ENCODE measurements around the gene PHF19. TPM values are rescaled to one million over a fixed set of nuclear protein-coding genes. Genes with fewer than 3 reads are reported as not detected.

The PHF19 gene
- total RNA-seq, 1 donor from 2014 or later: 18.5 TPM

GRCh38 chr9:120917929-120918762, 41.2 kb upstream of the PHF19 start:
- Histone ChIP-seq H3K36me3 (ENCODE audit: control insufficient read depth, insufficient read depth, low read length) (no peaks in the 10 kb centered on the region), H3K27me3 (ENCODE audit: control insufficient read depth, insufficient read depth, low read length) (no peaks in the 10 kb centered on the region), H3K4me3 (ENCODE audit: low read depth, low read length) (no peak overlapping the region)
- TF ChIP-seq CTCF (IDR thresholded peaks at IDR 0.05; ENCODE audit: insufficient read depth, low read length, poor library complexity, severe bottlenecking): no peak
- no peak for DNase-seq (ENCODE audit: low read depth)

DNA sequence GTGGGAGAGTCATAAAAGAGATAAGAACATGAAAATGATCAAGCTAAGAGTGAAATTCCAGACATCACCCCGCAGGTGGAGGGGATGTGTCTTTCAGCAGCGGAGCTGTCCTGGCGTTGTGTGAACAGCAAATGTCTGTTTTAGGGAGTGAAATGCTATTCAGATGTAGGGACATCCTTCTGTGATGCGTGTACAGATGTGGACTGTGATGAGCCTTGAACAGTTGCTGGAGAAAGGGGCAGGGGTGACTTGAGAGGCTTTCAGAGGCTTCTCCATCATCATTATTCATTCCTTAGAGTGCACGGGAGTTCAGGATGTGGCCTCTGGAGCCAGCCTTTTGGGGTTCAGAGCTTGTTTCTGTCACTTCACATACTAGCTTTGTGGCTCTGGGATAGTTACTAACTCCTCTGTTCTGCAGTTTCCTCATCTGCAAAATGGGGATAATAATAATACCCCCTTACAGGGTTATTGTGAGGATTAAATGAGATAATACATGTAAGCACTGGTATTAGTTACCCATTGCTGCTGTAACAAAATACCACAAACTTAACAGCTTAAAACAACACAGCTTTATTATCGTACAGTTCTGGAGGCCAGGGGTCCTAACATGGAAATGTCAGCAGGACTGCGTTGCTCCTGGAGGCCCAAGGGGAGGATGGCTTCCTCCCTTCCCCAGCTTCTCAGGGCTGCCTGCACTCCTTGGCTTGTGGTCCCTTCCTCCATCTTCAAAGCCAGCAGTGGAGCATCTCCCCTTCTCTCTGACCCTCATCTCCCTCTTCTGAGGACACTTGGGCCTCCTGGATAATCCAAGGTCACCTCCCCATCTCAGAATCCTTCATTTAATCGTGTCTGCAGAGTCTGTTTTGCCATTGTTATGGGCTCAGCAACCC, 40.2 kb upstream of the PHF19 start:
- no peaks in the 10 kb centered on the region for H3K36me3 ChIP-seq (ENCODE audit: control insufficient read depth, insufficient read depth, low read length)
- H3K4me3 ChIP-seq (ENCODE audit: low read depth, low read length): no peak overlapping the region
- no peak for TF ChIP-seq CTCF (IDR thresholded peaks at IDR 0.05; ENCODE audit: insufficient read depth, low read length, poor library complexity, severe bottlenecking)
- DNase-seq (ENCODE audit: low read depth): no peak
- no peaks in the 10 kb centered on the region for H3K27me3 ChIP-seq (ENCODE audit: control insufficient read depth, insufficient read depth, low read length)

- peak; percentile 3 for TF ChIP-seq CTCF (IDR thresholded peaks at IDR 0.05; ENCODE audit: insufficient read depth, low read length, poor library complexity, severe bottlenecking)
- Histone ChIP-seq H3K36me3 (ENCODE audit: control insufficient read depth, insufficient read depth, low read length) (no peaks in the 10 kb centered on the region), H3K4me3 (ENCODE audit: low read depth, low read length) (no peak overlapping the region), H3K27me3 (ENCODE audit: control insufficient read depth, insufficient read depth, low read length) (no peaks in the 10 kb centered on the region)
- no peak for DNase-seq (ENCODE audit: low read depth)
These were observed 39.6 kb upstream of the PHF19 start for GRCh38 chr9:120916588-120916987.

DNA sequence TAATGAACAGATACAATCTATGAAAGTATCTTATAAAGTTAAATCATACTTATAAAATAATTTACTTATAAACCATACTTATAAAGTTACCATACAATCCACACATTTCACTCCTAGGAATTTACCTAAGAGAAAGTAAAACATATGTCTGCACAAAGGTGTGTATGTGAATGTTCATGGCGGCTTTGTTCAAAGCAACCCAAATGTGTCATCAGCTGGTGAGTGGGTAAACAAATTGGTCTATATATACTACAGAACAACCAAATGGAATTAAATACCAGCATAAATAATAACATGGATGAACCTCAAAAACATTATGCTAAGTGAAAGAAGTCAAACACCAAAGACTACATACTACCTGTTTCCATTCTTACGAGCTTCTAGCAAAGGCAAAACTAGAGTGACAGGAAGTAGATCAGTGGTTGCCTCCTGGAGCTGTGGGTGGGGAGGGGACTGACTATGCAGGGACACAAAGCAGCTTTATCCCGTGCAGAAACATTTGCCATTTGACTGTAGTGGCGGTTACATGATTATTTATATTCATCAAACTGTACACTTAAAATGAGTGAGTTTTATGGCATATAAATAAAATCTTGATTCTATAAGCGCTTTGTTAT, 39.0 kb upstream of the PHF19 start:
- Histone ChIP-seq H3K4me3 (ENCODE audit: low read depth, low read length) (no peak overlapping the region), H3K36me3 (ENCODE audit: control insufficient read depth, insufficient read depth, low read length) (no peaks in the 10 kb centered on the region), H3K27me3 (ENCODE audit: control insufficient read depth, insufficient read depth, low read length) (no peaks in the 10 kb centered on the region)
- DNase-seq (ENCODE audit: low read depth): no peak
- TF ChIP-seq CTCF (IDR thresholded peaks at IDR 0.05; ENCODE audit: insufficient read depth, low read length, poor library complexity, severe bottlenecking): no peak

GRCh38 chr9:120914953-120915352, 38.0 kb upstream of the PHF19 start:
- H3K27me3 ChIP-seq (ENCODE audit: control insufficient read depth, insufficient read depth, low read length): no peaks in the 10 kb centered on the region
- H3K36me3 ChIP-seq (ENCODE audit: control insufficient read depth, insufficient read depth, low read length): no peaks in the 10 kb centered on the region
- TF ChIP-seq CTCF (IDR thresholded peaks at IDR 0.05; ENCODE audit: insufficient read depth, low read length, poor library complexity, severe bottlenecking): no peak
- no peak for DNase-seq (ENCODE audit: low read depth)
- H3K4me3 ChIP-seq (ENCODE audit: low read depth, low read length): no peak overlapping the region

Data from kidney epithelial cell (primary cell).